HEK293T (cell line): ENCODE data around the gene DGAT2.

Experiments
- ARNT ChIP-seq: fragments of 450-650 bp; IDR thresholded peaks from 2 replicates; pipeline ENCODE4 v1.6.1; 2017; ENCODE audit warnings: mild to moderate bottlenecking
- ELF4 ChIP-seq: fragments of 450-650 bp; IDR thresholded peaks from 2 replicates; pipeline ENCODE4 v1.6.1; 2017; ENCODE audit warnings: antibody characterized with exemption
- FOXK2 ChIP-seq: fragments of 450-650 bp; IDR thresholded peaks from 2 replicates; pipeline ENCODE4 v1.6.1; 2016; ENCODE audit warnings: mild to moderate bottlenecking
- FOXM1 ChIP-seq: fragments of 450-650 bp; IDR thresholded peaks from 2 replicates; pipeline ENCODE4 v1.6.1; 2017; ENCODE audit warnings: mild to moderate bottlenecking, borderline replicate concordance
- HDGF ChIP-seq: fragments of 450-650 bp; IDR thresholded peaks from 2 replicates; pipeline ENCODE4 v1.6.1; 2017; ENCODE audit warnings: antibody characterized with exemption, borderline replicate concordance
- L3MBTL2 ChIP-seq: fragments of 450-650 bp; conservative IDR thresholded peaks from 2 replicates; pipeline ENCODE4 v1.6.1; 2016; ENCODE audit warnings: mild to moderate bottlenecking
- LEF1 ChIP-seq: fragments of 450-650 bp; IDR thresholded peaks from 2 replicates; pipeline ENCODE4 v1.6.1; 2017; ENCODE audit warnings: mild to moderate bottlenecking, borderline replicate concordance
- NFRKB ChIP-seq: fragments of 450-650 bp; IDR thresholded peaks from 2 replicates; pipeline ENCODE4 v1.6.1; 2016; ENCODE audit warnings: mild to moderate bottlenecking, moderate library complexity
- SP1 ChIP-seq: fragments of 450-650 bp; IDR thresholded peaks from 2 replicates; pipeline ENCODE4 v1.6.1; 2017
- SUZ12 ChIP-seq: fragments of 450-650 bp; IDR thresholded peaks from 2 replicates; pipeline ENCODE4 v1.6.1; 2016; ENCODE audit warnings: mild to moderate bottlenecking
- ZNF384 ChIP-seq: fragments of 450-650 bp; IDR thresholded peaks from 2 replicates; pipeline ENCODE4 v1.6.1; 2016
- TF ChIP-seq, protein P1 (sequence below): fragments of 450-650 bp; IDR thresholded peaks from 2 replicates; pipeline ENCODE4 v1.6.1; 2016

DNA sequence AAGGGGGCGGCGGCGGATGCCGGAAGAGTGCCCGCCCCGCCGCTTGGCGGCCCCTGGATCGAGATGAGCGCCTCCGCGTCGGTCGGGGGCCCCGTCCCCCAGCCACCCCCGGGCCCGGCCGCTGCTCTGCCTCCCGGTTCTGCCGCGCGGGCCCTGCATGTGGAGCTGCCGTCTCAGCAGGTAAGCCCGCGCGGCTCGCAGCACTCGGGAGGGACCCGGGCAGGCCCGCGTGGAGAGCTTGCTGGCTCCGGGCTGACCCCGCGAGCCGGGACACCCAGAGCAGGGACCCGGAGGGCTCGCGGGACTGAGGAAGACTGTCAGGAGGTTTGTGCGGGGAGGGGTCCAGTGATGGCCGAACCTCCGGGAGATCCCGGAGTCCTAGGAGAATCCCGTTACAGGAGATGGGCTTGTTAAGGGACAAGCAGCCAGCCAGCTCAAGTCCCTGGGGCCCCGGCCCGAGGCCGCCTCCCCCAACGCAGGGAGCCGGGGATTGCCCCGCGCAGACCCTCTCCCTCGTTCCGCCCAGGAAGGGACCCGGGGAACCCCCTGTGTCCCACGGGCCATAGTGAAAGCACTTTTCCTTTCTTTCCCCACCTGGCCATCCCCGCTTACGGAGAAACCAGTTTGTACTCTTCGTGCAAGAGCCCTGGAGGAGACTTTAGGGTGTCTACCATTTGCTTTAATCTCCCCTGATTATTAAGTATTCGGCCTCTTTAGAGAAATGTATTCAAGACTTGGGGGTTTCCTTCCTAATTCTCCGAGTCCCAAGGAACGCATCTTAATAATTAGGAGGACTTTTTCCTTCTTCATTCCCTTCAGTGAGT is 47.0 kb downstream of the DGAT2 start:
- TF ChIP-seq NFRKB (no peak), FOXK2 (no peak), LEF1 (no peak), SP1 (no peak), HDGF (no peak), L3MBTL2 (no peak), FOXM1 (no peak), ARNT (no peak), ZNF384 (no peak), SUZ12 (no peak), ELF4 (no peak)
- TF ChIP-seq, protein P1, sequence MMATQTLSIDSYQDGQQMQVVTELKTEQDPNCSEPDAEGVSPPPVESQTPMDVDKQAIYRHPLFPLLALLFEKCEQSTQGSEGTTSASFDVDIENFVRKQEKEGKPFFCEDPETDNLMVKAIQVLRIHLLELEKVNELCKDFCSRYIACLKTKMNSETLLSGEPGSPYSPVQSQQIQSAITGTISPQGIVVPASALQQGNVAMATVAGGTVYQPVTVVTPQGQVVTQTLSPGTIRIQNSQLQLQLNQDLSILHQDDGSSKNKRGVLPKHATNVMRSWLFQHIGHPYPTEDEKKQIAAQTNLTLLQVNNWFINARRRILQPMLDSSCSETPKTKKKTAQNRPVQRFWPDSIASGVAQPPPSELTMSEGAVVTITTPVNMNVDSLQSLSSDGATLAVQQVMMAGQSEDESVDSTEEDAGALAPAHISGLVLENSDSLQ = no peak
